ENCODE results near the gene ACTN2.

DNA sequence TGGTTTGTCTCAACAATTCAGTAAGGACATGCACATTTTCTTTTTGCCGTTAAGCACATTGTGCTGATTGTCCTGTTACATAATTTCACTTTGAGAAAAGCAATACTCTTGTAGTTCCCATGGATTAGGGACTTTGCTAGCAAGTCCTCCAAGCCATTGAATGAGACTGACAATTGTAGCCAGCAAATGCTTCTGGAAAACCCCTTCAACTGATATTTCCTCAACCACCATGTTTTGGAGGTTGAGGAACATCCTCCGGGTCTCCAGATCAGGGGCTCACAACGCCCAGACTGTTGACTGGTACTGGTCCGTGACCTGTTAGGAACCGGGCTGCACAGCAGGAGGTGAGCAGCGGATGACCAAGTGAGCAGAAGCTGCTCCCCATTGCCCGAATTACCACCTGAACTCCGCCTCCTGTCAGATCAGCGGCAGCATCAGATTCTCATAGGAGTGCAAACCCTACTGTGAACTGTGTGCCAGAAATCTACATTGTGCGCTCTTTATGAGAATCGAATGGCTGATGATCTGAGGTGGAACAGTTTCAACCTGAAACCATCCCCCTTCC is 24.1 kb downstream of the ACTN2 start:
- TF ChIP-seq, protein P1, sequence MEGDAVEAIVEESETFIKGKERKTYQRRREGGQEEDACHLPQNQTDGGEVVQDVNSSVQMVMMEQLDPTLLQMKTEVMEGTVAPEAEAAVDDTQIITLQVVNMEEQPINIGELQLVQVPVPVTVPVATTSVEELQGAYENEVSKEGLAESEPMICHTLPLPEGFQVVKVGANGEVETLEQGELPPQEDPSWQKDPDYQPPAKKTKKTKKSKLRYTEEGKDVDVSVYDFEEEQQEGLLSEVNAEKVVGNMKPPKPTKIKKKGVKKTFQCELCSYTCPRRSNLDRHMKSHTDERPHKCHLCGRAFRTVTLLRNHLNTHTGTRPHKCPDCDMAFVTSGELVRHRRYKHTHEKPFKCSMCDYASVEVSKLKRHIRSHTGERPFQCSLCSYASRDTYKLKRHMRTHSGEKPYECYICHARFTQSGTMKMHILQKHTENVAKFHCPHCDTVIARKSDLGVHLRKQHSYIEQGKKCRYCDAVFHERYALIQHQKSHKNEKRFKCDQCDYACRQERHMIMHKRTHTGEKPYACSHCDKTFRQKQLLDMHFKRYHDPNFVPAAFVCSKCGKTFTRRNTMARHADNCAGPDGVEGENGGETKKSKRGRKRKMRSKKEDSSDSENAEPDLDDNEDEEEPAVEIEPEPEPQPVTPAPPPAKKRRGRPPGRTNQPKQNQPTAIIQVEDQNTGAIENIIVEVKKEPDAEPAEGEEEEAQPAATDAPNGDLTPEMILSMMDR (IDR thresholded peaks at IDR 0.05; ENCODE audit: low read length): no peak
- no peak for TF ChIP-seq EZH2 (optimal IDR thresholded peaks at IDR 0.05; ENCODE audit: low read depth, low read length)
- TF ChIP-seq EZH2phosphoT487 (IDR thresholded peaks at IDR 0.05; ENCODE audit: low read length): no peak
